ENCODE results near the gene GCNT1.

GRCh38 chr9:76458903-76459693 is at the start of gene GCNT1:
- TF ChIP-seq, protein P1, sequence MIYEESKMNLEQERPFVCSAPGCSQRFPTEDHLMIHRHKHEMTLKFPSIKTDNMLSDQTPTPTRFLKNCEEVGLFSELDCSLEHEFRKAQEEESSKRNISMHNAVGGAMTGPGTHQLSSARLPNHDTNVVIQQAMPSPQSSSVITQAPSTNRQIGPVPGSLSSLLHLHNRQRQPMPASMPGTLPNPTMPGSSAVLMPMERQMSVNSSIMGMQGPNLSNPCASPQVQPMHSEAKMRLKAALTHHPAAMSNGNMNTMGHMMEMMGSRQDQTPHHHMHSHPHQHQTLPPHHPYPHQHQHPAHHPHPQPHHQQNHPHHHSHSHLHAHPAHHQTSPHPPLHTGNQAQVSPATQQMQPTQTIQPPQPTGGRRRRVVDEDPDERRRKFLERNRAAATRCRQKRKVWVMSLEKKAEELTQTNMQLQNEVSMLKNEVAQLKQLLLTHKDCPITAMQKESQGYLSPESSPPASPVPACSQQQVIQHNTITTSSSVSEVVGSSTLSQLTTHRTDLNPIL (CRISPR knock-in tag; IDR thresholded peaks at IDR 0.05; ENCODE audit: low read depth): no peak
- TF ChIP-seq ARNTL (CRISPR knock-in tag; IDR thresholded peaks at IDR 0.05; ENCODE audit: borderline replicate concordance, low read depth): no peak
